Stimulated activated CD8-positive, alpha-beta memory T cell treated with anti-CD3 and anti-CD28 coated beads, Interleukin-15, amount 100 ng/mL, for 24 hours (primary cell): ENCODE results near the gene EDARADD.
A peak's percentile ranks its signal among the peaks of the same experiment; 100 is the strongest.

Source experiments
- DNase-seq: peaks from one replicate; pipeline ENCODE4 v3.0.0-alpha.2; 2020; ENCODE audit warnings: low read depth

The EDARADD gene

GRCh38 chr1:236516929-236517704 is 123.0 kb downstream of the EDARADD start:
- no peak for DNase-seq

GRCh38 chr1:236518322-236518721 is 124.2 kb downstream of the EDARADD start:
- no peak for DNase-seq

GRCh38 chr1:236520445-236521005 is 126.4 kb downstream of the EDARADD start:
- DNase-seq: no peak

- DNase-seq: no peak
Measured at GRCh38 chr1:236522937-236523703, 129.0 kb downstream of the EDARADD start.

- peak; percentile 73 for DNase-seq
Measured at GRCh38 chr1:236523704-236524141, 129.6 kb downstream of the EDARADD start, which contains the start of gene LGALS8. Gene LGALS8 (plus strand): TSS chr1:236523982. CDS start chr1:236526071, 2,089 bp downstream.

GRCh38 chr1:236524142-236524894 is 130.2 kb downstream of the EDARADD start:
- peak; percentile 17 for DNase-seq

GRCh38 chr1:236524895-236525184 is 130.8 kb downstream of the EDARADD start:
- DNase-seq: no peak

- DNase-seq: no peak
Measured at GRCh38 chr1:236526079-236526478, 132.0 kb downstream of the EDARADD start.

- no peak for DNase-seq
Measured at GRCh38 chr1:236530286-236530685, 136.2 kb downstream of the EDARADD start.

GRCh38 chr1:236530959-236531358 is 136.9 kb downstream of the EDARADD start:
- DNase-seq: no peak

GRCh38 chr1:236532850-236533249 is 138.8 kb downstream of the EDARADD start:
- no peak for DNase-seq

- no peak for DNase-seq
Measured at GRCh38 chr1:236534151-236534651, 140.1 kb downstream of the EDARADD start.
